Measurements from ENCODE around the gene OR51E1.

- TF ChIP-seq POLR2A (IDR thresholded peaks at IDR 0.05; ENCODE audit: low read depth, low read length) (no peak), CTCF (IDR thresholded peaks at IDR 0.05 in 2 of 3, conservative IDR thresholded peaks at IDR 0.05 in 1 of 3; ENCODE audit: control insufficient read depth in 2 of 3, extremely low read depth in 1 of 3, insufficient read depth in 1 of 3, low read depth in 3 of 3, low read length in 3 of 3) (no peak), MAX (IDR thresholded peaks at IDR 0.05; ENCODE audit: low read depth, low read length) (no peak), ZBTB40 (IDR thresholded peaks at IDR 0.05; ENCODE audit: borderline replicate concordance) (no peak)
These were observed 39.0 kb downstream of the OR51E1 start for GRCh38 chr11:4682623-4683419.
